IMR-90 (cell line): ENCODE measurements around the gene ATP5PO. TPM values are rescaled to one million over a fixed set of nuclear protein-coding genes. Genes with fewer than 3 reads are reported as not detected.

Source experiments
- ATAC-seq: fragments of 200-7000 bp; cut with Tn5 transposase; 2 replicates; pipeline ENCODE4 v1.9.1; 2020; ENCODE audit warnings: low read depth, mild to moderate bottlenecking, moderate library complexity
- BruUV-seq: library from RNA; stranded (reverse); fragments of 400-500 nt; replicated peaks from 2 replicates; lab custom pipeline; 2021; lab: Mats Ljungman, UMichigan
- CTCF ChIA-PET: fragments of 300-600 bp; formaldehyde crosslinking; extraction: SDS; loops from one replicate; lab custom pipeline; 2021; ENCODE audit warnings: antibody characterized with exemption; lab: Yijun Ruan, JAX
- POLR2A ChIA-PET: fragments of 300-600 bp; sonication (Branson Sonifier 250); formaldehyde crosslinking; loops from one replicate; lab custom pipeline; 2022; ENCODE audit warnings: antibody characterized with exemption; ENCODE audit not compliant: unreplicated experiment; lab: Charles Lee
- DNase-seq: peaks from one replicate; pipeline ENCODE4 v3.0.0; 2013
- H2AFZ ChIP-seq: replicated peaks from 2 replicates; pipeline ENCODE3; 2013; ENCODE audit warnings: low read length, mild to moderate bottlenecking; ENCODE audit not compliant: poor library complexity
- H2AK5ac ChIP-seq: 2 replicates; pipeline ENCODE4 v1.6.1; 2013; ENCODE audit warnings: low read depth, low read length, inconsistent platforms
- H2AK9ac ChIP-seq: replicated peaks from 2 replicates; pipeline ENCODE3; 2013; ENCODE audit warnings: mild to moderate bottlenecking, low read depth, low read length, moderate library complexity; ENCODE audit not compliant: poor library complexity
- H2BK120ac ChIP-seq: 2 replicates; pipeline ENCODE4 v1.6.1; 2013; ENCODE audit warnings: low read depth, low read length, inconsistent platforms
- H2BK15ac ChIP-seq: 3 replicates; pipeline ENCODE4 v1.6.1; 2013; ENCODE audit warnings: low read depth, low read length, inconsistent platforms
- H2BK20ac ChIP-seq: 2 replicates; pipeline ENCODE4 v1.6.1; 2013; ENCODE audit warnings: low read depth, mild to moderate bottlenecking, inconsistent platforms, low read length, moderate library complexity
- H2BK5ac ChIP-seq: 2 replicates; pipeline ENCODE4 v1.6.1; 2013; ENCODE audit warnings: mild to moderate bottlenecking, low read depth, low read length, inconsistent platforms; ENCODE audit not compliant: poor library complexity, severe bottlenecking
- H3K14ac ChIP-seq: replicated peaks from 2 replicates; pipeline ENCODE4 v1.6.1; 2013; ENCODE audit warnings: low read depth, low read length, inconsistent platforms
- H3K18ac ChIP-seq: 2 replicates; pipeline ENCODE4 v1.6.1; 2013; ENCODE audit warnings: low read depth, low read length, control low read depth
- H3K23ac ChIP-seq: 2 replicates; pipeline ENCODE4 v1.6.1; 2013; ENCODE audit warnings: low read depth, low read length, inconsistent platforms
- H3K27ac ChIP-seq: 2 replicates; pipeline ENCODE4 v1.5.1; 2013; ENCODE audit warnings: mild to moderate bottlenecking, control low read depth, low read length; ENCODE audit not compliant: insufficient read depth
- H3K27me3 ChIP-seq: 2 replicates; pipeline ENCODE4 v1.6.1; 2013; ENCODE audit warnings: low read length; ENCODE audit not compliant: control insufficient read depth, insufficient read depth
- H3K36me3 ChIP-seq: 2 replicates; pipeline ENCODE4 v1.6.1; 2013; ENCODE audit warnings: low read length, mixed read lengths; ENCODE audit not compliant: control insufficient read depth, insufficient read depth
- H3K4ac ChIP-seq: 2 replicates; pipeline ENCODE4 v1.6.1; 2013; ENCODE audit warnings: low read depth, low read length, inconsistent platforms
- H3K4me1 ChIP-seq: 2 replicates; pipeline ENCODE4 v1.6.1; 2013; ENCODE audit warnings: low read length, mixed read lengths; ENCODE audit not compliant: control insufficient read depth, insufficient read depth
- H3K4me2 ChIP-seq: 2 replicates; pipeline ENCODE4 v1.6.1; 2013; ENCODE audit warnings: low read depth, mild to moderate bottlenecking, control low read depth, low read length, moderate library complexity
- H3K4me3 ChIP-seq: 2 replicates; pipeline ENCODE4 v1.5.1; 2013; ENCODE audit warnings: low read depth, mild to moderate bottlenecking, control low read depth, low read length, moderate library complexity; ENCODE audit not compliant: insufficient read depth
- H3K56ac ChIP-seq: 2 replicates; pipeline ENCODE4 v1.6.1; 2013; ENCODE audit warnings: low read length, inconsistent platforms; ENCODE audit not compliant: insufficient read depth; ENCODE audit errors: extremely low read depth
- H3K79me1 ChIP-seq, 2 experiments: 2 replicates each; pipeline ENCODE4 v1.6.1; 2013; ENCODE audit warnings: low read length in 2 of 2, inconsistent platforms in 1 of 2, low read depth in 1 of 2
- H3K9ac ChIP-seq: 2 replicates; pipeline ENCODE4 v1.6.1; 2013; ENCODE audit warnings: low read depth, low read length, control low read depth
- H3K9me1 ChIP-seq: 2 replicates; pipeline ENCODE4 v1.6.1; 2013; ENCODE audit warnings: low read length, inconsistent platforms; ENCODE audit not compliant: insufficient read depth
- H3K9me3 ChIP-seq: 2 replicates; pipeline ENCODE4 v1.6.1; 2013; ENCODE audit warnings: low read length; ENCODE audit not compliant: control insufficient read depth, insufficient read depth
- H4K20me1 ChIP-seq: 2 replicates; pipeline ENCODE4 v1.6.1; 2013; ENCODE audit warnings: low read length, inconsistent platforms; ENCODE audit not compliant: insufficient read depth
- H4K5ac ChIP-seq: 2 replicates; pipeline ENCODE4 v1.6.1; 2013; ENCODE audit warnings: mild to moderate bottlenecking, low read depth, low read length, control low read depth
- H4K8ac ChIP-seq, 2 experiments: 2 replicates each; pipeline ENCODE4 v1.6.1; 2013; ENCODE audit warnings: low read depth in 2 of 2, low read length in 2 of 2, control low read depth in 1 of 2, inconsistent platforms in 1 of 2
- H4K91ac ChIP-seq: 2 replicates; pipeline ENCODE4 v1.6.1; 2013; ENCODE audit warnings: low read depth, low read length, inconsistent platforms; ENCODE audit not compliant: insufficient read depth
- BHLHE40 ChIP-seq: fragments of 150-350 bp; IDR thresholded peaks from 2 replicates; pipeline ENCODE4 v1.6.1; 2016; ENCODE audit warnings: mild to moderate bottlenecking, low read depth, low read length
- CEBPB ChIP-seq: IDR thresholded peaks from 2 replicates; pipeline ENCODE4 v1.6.1; 2012; ENCODE audit warnings: low read depth, low read length, improper control_type of control experiment
- FOS ChIP-seq: fragments of 150-350 bp; IDR thresholded peaks from 2 replicates; pipeline ENCODE4 v1.6.1; 2016; ENCODE audit warnings: low read depth, low read length
- MAFK ChIP-seq: IDR thresholded peaks from 2 replicates; pipeline ENCODE4 v1.6.1; 2012; ENCODE audit warnings: low read depth, low read length, improper control_type of control experiment
- MAZ ChIP-seq: IDR thresholded peaks from 2 replicates; pipeline ENCODE4 v1.6.1; 2012; ENCODE audit warnings: low read depth, mild to moderate bottlenecking, low read length, improper control_type of control experiment, moderate library complexity, borderline replicate concordance
- NFE2L2 ChIP-seq: fragments of 150-350 bp; IDR thresholded peaks from 2 replicates; pipeline ENCODE4 v1.6.1; 2016; ENCODE audit warnings: low read depth, mild to moderate bottlenecking, low read length
- POLR2A ChIP-seq: IDR thresholded peaks from 2 replicates; pipeline ENCODE4 v1.6.1; 2012; ENCODE audit warnings: mild to moderate bottlenecking, low read depth, low read length
- RCOR1 ChIP-seq: IDR thresholded peaks from 2 replicates; pipeline ENCODE4 v1.6.1; 2012; ENCODE audit warnings: mild to moderate bottlenecking, low read length, improper control_type of control experiment; ENCODE audit not compliant: insufficient replicate concordance
- SMC3 ChIP-seq: fragments of 150-350 bp; IDR thresholded peaks from 2 replicates; pipeline ENCODE4 v1.6.1; 2016; ENCODE audit warnings: low read depth, mild to moderate bottlenecking, antibody characterized with exemption, low read length, moderate library complexity
- WGBS, 2 experiments: methylation state at CpG; one replicate each; pipeline versions ENCODE4 v1.1.5 to v1.1.7; 2013; ENCODE audit warnings: missing lambda C conversion rate in 2 of 2; ENCODE audit not compliant: insufficient read length in 1 of 2; ENCODE audit errors: extremely low coverage in 2 of 2; 5-methylcytosine and 5-hydroxymethylcytosine counted together
- dilution Hi-C: fragments of 300-500 bp; cut with HindIII; formaldehyde crosslinking; loops from one replicate; pipeline ENCODE4 v1.14.3; 2018; ENCODE audit warnings: low sequenced_read_pairs; ENCODE audit not compliant: unreplicated experiment
- in situ Hi-C: fragments of 300-500 bp; cut with MboI; formaldehyde crosslinking; loops from 3 replicates; pipeline ENCODE4 v1.14.3; 2019; ENCODE audit warnings: low sequenced_read_pairs, inconsistent platforms, mixed read lengths
- intact Hi-C: fragments of 100-400 bp; cut with micrococcal nuclease; formaldehyde crosslinking; loops from 2 replicates; pipeline ENCODE4 v1.10.0; 2022
- polyA plus RNA-seq, 3 experiments: library from polyadenylated mRNA; depleted of rRNA; stranded (reverse); fragments of >200 nt; gene quantifications; 2 replicates each; pipeline ENCODE4 v1.2.3, GENCODE V29; 2012; ENCODE audit warnings: low replicate concordance in 1 of 3
- total RNA-seq: library from RNA; depleted of rRNA; stranded (reverse); fragments of >200 nt; gene quantifications from 2 replicates; pipeline ENCODE4 v1.2.3, GENCODE V29; 2012
- TF ChIP-seq, protein P1 (sequence below): conservative IDR thresholded peaks from 2 replicates; pipeline ENCODE4 v1.5.1; 2012; ENCODE audit warnings: mild to moderate bottlenecking, low read depth, low read length, improper control_type of control experiment
- TF ChIP-seq, protein P2 (sequence below): fragments of 150-350 bp; IDR thresholded peaks from 2 replicates; pipeline ENCODE4 v1.6.1; 2016; ENCODE audit warnings: low read depth, mild to moderate bottlenecking, low read length, moderate library complexity, borderline replicate concordance

ATP5PO gene
- total and polyA plus RNA-seq, 2 of the 4 experiments (the other 2 are of a cell fraction), result 237 to 250 TPM

DNA sequence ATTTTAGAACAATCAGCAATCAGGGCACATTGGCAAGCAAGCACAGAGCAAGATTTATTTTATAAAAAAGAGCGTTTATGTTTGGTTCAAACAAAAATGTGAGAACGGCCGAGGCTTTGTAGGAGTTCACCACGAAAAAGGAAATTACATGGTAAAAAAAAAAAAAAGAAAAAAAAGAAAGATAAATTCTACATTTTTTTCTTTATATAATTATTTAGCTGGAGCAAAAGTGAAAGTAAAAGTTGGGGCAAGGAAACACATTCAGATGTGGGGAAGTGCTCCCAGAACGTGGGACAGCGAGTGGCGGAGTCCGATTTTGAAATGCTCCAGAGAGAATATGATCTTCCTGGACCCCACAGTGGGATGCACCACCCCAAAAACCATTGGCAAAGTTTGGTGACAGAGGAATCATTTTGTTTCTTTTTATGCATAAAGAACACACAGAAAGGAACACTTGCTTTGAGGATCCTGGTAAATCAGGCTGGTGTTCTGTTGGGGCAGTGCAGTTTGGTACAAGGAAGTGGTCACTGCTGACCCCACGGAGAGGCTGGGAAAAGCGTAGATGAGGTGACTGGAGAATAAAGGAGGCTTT lies 16.3 kb upstream of the ATP5PO start:
- BruUV-seq, result no TSS peak
- Histone ChIP-seq H3K27me3 (no peaks in the 10 kb centered on the region), H3K36me3 (no peaks in the 10 kb centered on the region), H3K9me1 (peaks cover 4% of the 10 kb centered on the region; the same call in 1 of the 2 replicates), H2AK5ac (peak overlapping the region; percentile 74), H4K91ac (peak overlapping the region; percentile 77), H2BK20ac (peak overlapping the region; percentile 78), H2BK120ac (peak overlapping the region; percentile 95), H3K4me1 (peaks cover 6% of the 10 kb centered on the region), H2BK15ac (peak overlapping the region; percentile 93; the same call in 2 of the 3 replicates), H3K9ac (peak overlapping the region; percentile 70), H3K23ac (peak overlapping the region; percentile 93), H3K4ac (peak overlapping the region; percentile 90), H3K56ac (peak overlapping the region; percentile 35; the same call in 1 of the 2 replicates), H2AFZ (peak overlapping the region; percentile 92), H3K14ac (peak overlapping the region; percentile 74), H2AK9ac (peak overlapping the region; percentile 59), H4K5ac (peak overlapping the region; percentile 100), H2BK5ac (peak overlapping the region; percentile 64), H3K18ac (peak overlapping the region; percentile 98), H4K8ac (peak overlapping the region; percentile 90 to 99), H3K4me3 (peak overlapping the region; percentile 36; the same call in 1 of the 2 replicates), H4K20me1 (no peaks in the 10 kb centered on the region), H3K79me1 (no peaks in the 10 kb centered on the region), H3K27ac (peak overlapping the region; percentile 60; the same call in 1 of the 2 replicates), H3K4me2 (peak overlapping the region; percentile 90), H3K9me3 (no peaks in the 10 kb centered on the region)
- in situ Hi-C loops (no loop called here), intact Hi-C loops (no loop called here), dilution Hi-C loops (no loop called here)
- ChIA-PET CTCF (interaction anchor here (0.6 kb wide), 1 partner anchor 159 kb away, joined by 3 read pairs; no protein-coding TSS in a partner anchor), POLR2A (interaction anchor here (0.6 to 0.7 kb wide), 4 partner anchors 10 to 948 kb away, joined by 3 to 6 read pairs (median 4); no protein-coding TSS in a partner anchor)
- peak; percentile 51 for ATAC-seq
- DNase-seq, result no peak
- WGBS, 2 experiments, result no CpG with 5 or more reads among the region's 10 CpGs
- TF ChIP-seq MAFK (no peak), BHLHE40 (no peak), CEBPB (no peak), RCOR1 (no peak), SMC3 (no peak), POLR2A (no peak), FOS (no peak), MAZ (no peak), NFE2L2 (no peak)
- TF ChIP-seq, protein P1, sequence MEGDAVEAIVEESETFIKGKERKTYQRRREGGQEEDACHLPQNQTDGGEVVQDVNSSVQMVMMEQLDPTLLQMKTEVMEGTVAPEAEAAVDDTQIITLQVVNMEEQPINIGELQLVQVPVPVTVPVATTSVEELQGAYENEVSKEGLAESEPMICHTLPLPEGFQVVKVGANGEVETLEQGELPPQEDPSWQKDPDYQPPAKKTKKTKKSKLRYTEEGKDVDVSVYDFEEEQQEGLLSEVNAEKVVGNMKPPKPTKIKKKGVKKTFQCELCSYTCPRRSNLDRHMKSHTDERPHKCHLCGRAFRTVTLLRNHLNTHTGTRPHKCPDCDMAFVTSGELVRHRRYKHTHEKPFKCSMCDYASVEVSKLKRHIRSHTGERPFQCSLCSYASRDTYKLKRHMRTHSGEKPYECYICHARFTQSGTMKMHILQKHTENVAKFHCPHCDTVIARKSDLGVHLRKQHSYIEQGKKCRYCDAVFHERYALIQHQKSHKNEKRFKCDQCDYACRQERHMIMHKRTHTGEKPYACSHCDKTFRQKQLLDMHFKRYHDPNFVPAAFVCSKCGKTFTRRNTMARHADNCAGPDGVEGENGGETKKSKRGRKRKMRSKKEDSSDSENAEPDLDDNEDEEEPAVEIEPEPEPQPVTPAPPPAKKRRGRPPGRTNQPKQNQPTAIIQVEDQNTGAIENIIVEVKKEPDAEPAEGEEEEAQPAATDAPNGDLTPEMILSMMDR, result no peak
- TF ChIP-seq, protein P2, sequence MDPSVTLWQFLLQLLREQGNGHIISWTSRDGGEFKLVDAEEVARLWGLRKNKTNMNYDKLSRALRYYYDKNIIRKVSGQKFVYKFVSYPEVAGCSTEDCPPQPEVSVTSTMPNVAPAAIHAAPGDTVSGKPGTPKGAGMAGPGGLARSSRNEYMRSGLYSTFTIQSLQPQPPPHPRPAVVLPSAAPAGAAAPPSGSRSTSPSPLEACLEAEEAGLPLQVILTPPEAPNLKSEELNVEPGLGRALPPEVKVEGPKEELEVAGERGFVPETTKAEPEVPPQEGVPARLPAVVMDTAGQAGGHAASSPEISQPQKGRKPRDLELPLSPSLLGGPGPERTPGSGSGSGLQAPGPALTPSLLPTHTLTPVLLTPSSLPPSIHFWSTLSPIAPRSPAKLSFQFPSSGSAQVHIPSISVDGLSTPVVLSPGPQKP, result no peak
